Panc1 (cell line): ENCODE measurements around the gene PADI2. TPM values are rescaled to one million over a fixed set of nuclear protein-coding genes. Genes with fewer than 3 reads are reported as not detected.
A peak's percentile ranks its signal among the peaks of the same experiment; 100 is the strongest.

ENCODE experiments used
- ATAC-seq: fragments of 200-7000 bp; cut with Tn5 transposase; 2 replicates; pipeline ENCODE4 v1.9.1; 2020; ENCODE audit warnings: mild to moderate bottlenecking, moderate library complexity
- BruUV-seq: library from RNA; stranded (reverse); fragments of 400-500 nt; replicated peaks from 2 replicates; lab custom pipeline; 2021; lab: Mats Ljungman, UMichigan
- CTCF ChIA-PET: fragments of 300-600 bp; sonication (Branson Sonifier 250); formaldehyde crosslinking; loops from one replicate; lab custom pipeline; 2022; ENCODE audit warnings: antibody characterized with exemption; lab: Charles Lee
- POLR2A ChIA-PET: fragments of 300-600 bp; sonication (Branson Sonifier 250); formaldehyde crosslinking; loops from one replicate; lab custom pipeline; 2022; ENCODE audit warnings: antibody characterized with exemption; lab: Charles Lee
- DNase-seq: peaks from one replicate; pipeline ENCODE4 v3.0.0-alpha.2; 2010; ENCODE audit warnings: low read depth, low spot score
- H3K27ac ChIP-seq: 2 replicates; pipeline ENCODE4 v1.5.1; 2011; ENCODE audit warnings: mild to moderate bottlenecking, low read length, inconsistent platforms
- H3K27me3 ChIP-seq: fragments of 200-500 bp; sonication (Bioruptor generic); 2 replicates; pipeline ENCODE4 v1.6.0; 2014; ENCODE audit warnings: low read length, inconsistent platforms; ENCODE audit not compliant: control insufficient read depth, insufficient read depth
- H3K36me3 ChIP-seq: fragments of 200-500 bp; sonication (Bioruptor generic); 2 replicates; pipeline ENCODE4 v1.5.1; 2014; ENCODE audit warnings: inconsistent platforms, mild to moderate bottlenecking, low read length, moderate library complexity; ENCODE audit not compliant: control insufficient read depth, insufficient read depth
- H3K4me1 ChIP-seq: 2 replicates; pipeline ENCODE4 v1.5.1; 2011; ENCODE audit warnings: inconsistent platforms, mild to moderate bottlenecking, low read length, moderate library complexity; ENCODE audit not compliant: control insufficient read depth, insufficient read depth
- H3K4me3 ChIP-seq, 2 experiments: 2 replicates each; pipeline ENCODE4 v1.5.1; 2011 to 2012; ENCODE audit warnings: low read depth in 2 of 2, low read length in 2 of 2, mild to moderate bottlenecking in 2 of 2, inconsistent platforms in 1 of 2, moderate library complexity in 1 of 2
- H3K9me3 ChIP-seq: fragments of 200-500 bp; sonication (Bioruptor generic); 2 replicates; pipeline ENCODE4 v1.5.1; 2014; ENCODE audit warnings: low read depth, mild to moderate bottlenecking, inconsistent platforms, low read length, moderate library complexity; ENCODE audit not compliant: control insufficient read depth, insufficient read depth
- POLR2AphosphoS5 ChIP-seq: IDR thresholded peaks from 2 replicates; pipeline ENCODE4 v1.6.1; 2012; ENCODE audit warnings: mild to moderate bottlenecking, low read depth, low read length, moderate library complexity
- SIN3A ChIP-seq: IDR thresholded peaks from 2 replicates; pipeline ENCODE4 v1.6.1; 2012; ENCODE audit warnings: low read depth, mild to moderate bottlenecking, low read length, moderate library complexity, borderline replicate concordance; ENCODE audit not compliant: insufficient read depth
- TCF7L2 ChIP-seq: IDR thresholded peaks from 2 replicates; pipeline ENCODE4 v1.6.1; 2011; ENCODE audit warnings: mild to moderate bottlenecking, low read depth, low read length, inconsistent platforms
- in situ Hi-C: cut with HindIII; loops from 2 replicates; pipeline ENCODE4 v1.10.0; 2016; ENCODE audit warnings: low sequenced_read_pairs, low pct_unique_long_range_greater_than_20kb
- intact Hi-C: fragments of 100-400 bp; cut with micrococcal nuclease; formaldehyde crosslinking; loops from one replicate; pipeline ENCODE4 v1.10.0; 2022; ENCODE audit not compliant: unreplicated experiment
- total RNA-seq: library from RNA; stranded (reverse); gene quantifications from one replicate; pipeline ENCODE4 v1.2.1, GENCODE V29; 2021; ENCODE audit not compliant: unreplicated experiment
- TF ChIP-seq, protein P1 (sequence below), 2 experiments: IDR thresholded peaks; 2 replicates each; pipeline ENCODE4 v1.6.1; 2011 to 2012; ENCODE audit warnings: low read depth in 2 of 2, control low read depth in 1 of 2, low read length in 1 of 2, mild to moderate bottlenecking in 1 of 2, moderate library complexity in 1 of 2; ENCODE audit not compliant: insufficient read depth in 1 of 2
- TF ChIP-seq, protein P2 (sequence below): fragments of 450-650 bp; IDR thresholded peaks from 2 replicates; pipeline ENCODE4 v1.5.1; 2017; ENCODE audit warnings: mild to moderate bottlenecking

Gene PADI2
- total RNA-seq, 1 experiment from 2014 or later, result 507 TPM

DNA sequence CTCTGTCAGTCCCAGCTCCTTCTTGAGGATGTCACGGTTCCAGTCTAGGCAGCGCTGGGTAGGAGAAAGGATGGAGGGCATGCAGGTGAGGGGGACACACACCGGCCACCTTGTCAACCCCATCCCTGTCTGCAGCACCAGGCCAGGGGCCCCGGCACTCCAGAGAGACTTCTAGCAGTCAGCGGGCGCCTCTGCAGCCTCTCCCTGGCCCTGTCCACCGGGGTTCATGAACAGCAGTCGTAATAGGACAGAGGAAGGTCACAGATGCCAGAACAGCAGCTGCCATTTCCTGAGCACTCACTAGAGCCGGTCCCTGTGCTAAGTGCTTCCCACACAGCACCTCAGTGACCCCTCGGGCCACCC lies 49.1 kb downstream of the PADI2 start:
- CTCF ChIA-PET, result no interaction called here
- no peak for TF ChIP-seq TCF7L2
- TF ChIP-seq POLR2AphosphoS5, result peak; percentile 19; the same call in 1 of the 2 replicates
- no peaks in the 10 kb centered on the region for H3K9me3 ChIP-seq
- no peak overlapping the region for H3K4me3 ChIP-seq
- in situ Hi-C loops (no loop called here), intact Hi-C loops (no loop called here)
- H3K27ac ChIP-seq, result no peak overlapping the region
- no TSS peak for BruUV-seq
- POLR2A ChIA-PET, result no interaction called here
- H3K27me3 ChIP-seq, result no peaks in the 10 kb centered on the region
- no peak for ATAC-seq
- H3K36me3 ChIP-seq, result no peaks in the 10 kb centered on the region
- DNase-seq, result no peak
- H3K4me1 ChIP-seq, result 0 out of 2 replicates have a peak, but pooled peaks cover 1% of the 10 kb centered on the region

DNA sequence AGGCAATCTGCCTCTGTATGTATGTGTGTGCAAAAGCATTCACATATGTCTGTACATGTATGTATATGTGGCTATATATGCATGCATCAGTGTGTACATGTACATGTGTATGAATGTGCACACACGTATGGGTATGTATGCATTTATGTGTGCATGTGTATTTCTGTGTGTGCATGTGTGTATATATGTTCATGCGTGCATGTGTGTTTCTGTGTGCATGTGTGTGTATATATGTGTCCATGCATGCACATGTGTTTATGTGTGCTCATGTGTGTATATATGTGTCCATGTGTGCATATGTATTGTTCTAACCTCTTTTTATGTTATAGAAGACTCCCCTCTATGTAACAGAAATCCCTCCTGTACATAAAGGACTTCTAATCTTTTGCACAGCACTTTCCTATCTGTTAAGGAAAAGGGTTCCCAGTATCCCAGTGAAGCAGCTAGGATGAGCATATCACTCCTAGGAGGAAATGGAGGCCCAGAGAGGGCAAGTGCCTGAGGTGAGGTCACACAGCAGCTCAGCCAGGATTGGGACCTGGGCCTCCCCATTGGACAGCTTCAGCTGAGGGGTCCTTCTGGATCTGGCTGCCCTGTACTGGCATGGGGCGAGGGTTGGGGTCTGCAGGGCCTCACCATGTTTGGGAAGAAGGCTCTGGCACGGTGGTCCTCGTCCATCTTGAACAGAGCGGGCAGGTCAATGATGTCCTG lies 49.6 kb downstream of the PADI2 start:
- TF ChIP-seq POLR2AphosphoS5, result no peak
- no peak for TF ChIP-seq TCF7L2
- no peak for TF ChIP-seq SIN3A
- TF ChIP-seq, protein P1, sequence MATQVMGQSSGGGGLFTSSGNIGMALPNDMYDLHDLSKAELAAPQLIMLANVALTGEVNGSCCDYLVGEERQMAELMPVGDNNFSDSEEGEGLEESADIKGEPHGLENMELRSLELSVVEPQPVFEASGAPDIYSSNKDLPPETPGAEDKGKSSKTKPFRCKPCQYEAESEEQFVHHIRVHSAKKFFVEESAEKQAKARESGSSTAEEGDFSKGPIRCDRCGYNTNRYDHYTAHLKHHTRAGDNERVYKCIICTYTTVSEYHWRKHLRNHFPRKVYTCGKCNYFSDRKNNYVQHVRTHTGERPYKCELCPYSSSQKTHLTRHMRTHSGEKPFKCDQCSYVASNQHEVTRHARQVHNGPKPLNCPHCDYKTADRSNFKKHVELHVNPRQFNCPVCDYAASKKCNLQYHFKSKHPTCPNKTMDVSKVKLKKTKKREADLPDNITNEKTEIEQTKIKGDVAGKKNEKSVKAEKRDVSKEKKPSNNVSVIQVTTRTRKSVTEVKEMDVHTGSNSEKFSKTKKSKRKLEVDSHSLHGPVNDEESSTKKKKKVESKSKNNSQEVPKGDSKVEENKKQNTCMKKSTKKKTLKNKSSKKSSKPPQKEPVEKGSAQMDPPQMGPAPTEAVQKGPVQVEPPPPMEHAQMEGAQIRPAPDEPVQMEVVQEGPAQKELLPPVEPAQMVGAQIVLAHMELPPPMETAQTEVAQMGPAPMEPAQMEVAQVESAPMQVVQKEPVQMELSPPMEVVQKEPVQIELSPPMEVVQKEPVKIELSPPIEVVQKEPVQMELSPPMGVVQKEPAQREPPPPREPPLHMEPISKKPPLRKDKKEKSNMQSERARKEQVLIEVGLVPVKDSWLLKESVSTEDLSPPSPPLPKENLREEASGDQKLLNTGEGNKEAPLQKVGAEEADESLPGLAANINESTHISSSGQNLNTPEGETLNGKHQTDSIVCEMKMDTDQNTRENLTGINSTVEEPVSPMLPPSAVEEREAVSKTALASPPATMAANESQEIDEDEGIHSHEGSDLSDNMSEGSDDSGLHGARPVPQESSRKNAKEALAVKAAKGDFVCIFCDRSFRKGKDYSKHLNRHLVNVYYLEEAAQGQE (IDR thresholded peaks at IDR 0.05; ENCODE audit: insufficient read depth in 1 of 2, low read depth in 2 of 2, low read length in 1 of 2), result no peak
- TF ChIP-seq, protein P2, sequence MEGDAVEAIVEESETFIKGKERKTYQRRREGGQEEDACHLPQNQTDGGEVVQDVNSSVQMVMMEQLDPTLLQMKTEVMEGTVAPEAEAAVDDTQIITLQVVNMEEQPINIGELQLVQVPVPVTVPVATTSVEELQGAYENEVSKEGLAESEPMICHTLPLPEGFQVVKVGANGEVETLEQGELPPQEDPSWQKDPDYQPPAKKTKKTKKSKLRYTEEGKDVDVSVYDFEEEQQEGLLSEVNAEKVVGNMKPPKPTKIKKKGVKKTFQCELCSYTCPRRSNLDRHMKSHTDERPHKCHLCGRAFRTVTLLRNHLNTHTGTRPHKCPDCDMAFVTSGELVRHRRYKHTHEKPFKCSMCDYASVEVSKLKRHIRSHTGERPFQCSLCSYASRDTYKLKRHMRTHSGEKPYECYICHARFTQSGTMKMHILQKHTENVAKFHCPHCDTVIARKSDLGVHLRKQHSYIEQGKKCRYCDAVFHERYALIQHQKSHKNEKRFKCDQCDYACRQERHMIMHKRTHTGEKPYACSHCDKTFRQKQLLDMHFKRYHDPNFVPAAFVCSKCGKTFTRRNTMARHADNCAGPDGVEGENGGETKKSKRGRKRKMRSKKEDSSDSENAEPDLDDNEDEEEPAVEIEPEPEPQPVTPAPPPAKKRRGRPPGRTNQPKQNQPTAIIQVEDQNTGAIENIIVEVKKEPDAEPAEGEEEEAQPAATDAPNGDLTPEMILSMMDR, result no peak
- no peaks in the 10 kb centered on the region for H3K4me1 ChIP-seq
- intact Hi-C loops, result no loop called here
- no peaks in the 10 kb centered on the region; the same call in 1 of the 2 replicates for H3K9me3 ChIP-seq
- no peak overlapping the region for H3K4me3 ChIP-seq
- no peaks in the 10 kb centered on the region for H3K36me3 ChIP-seq
- no TSS peak for BruUV-seq
- DNase-seq, result no peak
- H3K27ac ChIP-seq, result no peak overlapping the region
- no peak for ATAC-seq
- no peaks in the 10 kb centered on the region for H3K27me3 ChIP-seq
- POLR2A ChIA-PET, result no interaction called here
- CTCF ChIA-PET, result no interaction called here
- in situ Hi-C loops, result no loop called here

DNA sequence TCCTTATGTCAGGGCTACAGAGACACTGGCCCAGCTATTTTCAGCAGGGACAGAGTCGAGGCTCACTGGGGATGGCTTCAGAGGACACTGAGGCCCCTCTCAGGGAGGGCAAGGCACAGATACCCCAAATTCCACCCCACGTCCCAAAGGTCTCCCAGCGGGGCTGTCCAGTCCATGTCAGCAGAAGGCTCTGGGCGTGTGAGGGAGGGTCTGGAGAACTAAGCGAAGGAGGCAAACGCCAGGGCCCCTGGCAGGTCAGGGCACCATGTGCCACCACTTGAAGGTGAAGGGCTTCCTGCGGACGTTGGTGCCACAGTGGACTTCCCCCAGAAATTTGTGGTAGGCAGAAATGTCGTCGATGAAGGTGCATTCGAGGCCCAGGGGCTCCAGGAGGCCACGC lies 50.5 kb downstream of the PADI2 start:
- Histone ChIP-seq H3K4me3 (no peak overlapping the region), H3K27me3 (no peaks in the 10 kb centered on the region), H3K36me3 (no peaks in the 10 kb centered on the region), H3K9me3 (no peaks in the 10 kb centered on the region; the same call in 1 of the 2 replicates), H3K4me1 (no peaks in the 10 kb centered on the region), H3K27ac (no peak overlapping the region)
- no peak for TF ChIP-seq POLR2AphosphoS5
- TF ChIP-seq, protein P1 (IDR thresholded peaks at IDR 0.05; ENCODE audit: insufficient read depth in 1 of 2, low read depth in 2 of 2, low read length in 1 of 2), result no peak
- TF ChIP-seq SIN3A, result no peak
- no peak for TF ChIP-seq TCF7L2
- TF ChIP-seq, protein P2, result no peak
- intact Hi-C loops (no loop called here), in situ Hi-C loops (no loop called here)
- BruUV-seq, result no TSS peak
- DNase-seq, result no peak
- no peak for ATAC-seq
- CTCF ChIA-PET, result no interaction called here
- POLR2A ChIA-PET, result no interaction called here
